Measurements from ENCODE around the gene FOXD2.

Gene FOXD2

DNA sequence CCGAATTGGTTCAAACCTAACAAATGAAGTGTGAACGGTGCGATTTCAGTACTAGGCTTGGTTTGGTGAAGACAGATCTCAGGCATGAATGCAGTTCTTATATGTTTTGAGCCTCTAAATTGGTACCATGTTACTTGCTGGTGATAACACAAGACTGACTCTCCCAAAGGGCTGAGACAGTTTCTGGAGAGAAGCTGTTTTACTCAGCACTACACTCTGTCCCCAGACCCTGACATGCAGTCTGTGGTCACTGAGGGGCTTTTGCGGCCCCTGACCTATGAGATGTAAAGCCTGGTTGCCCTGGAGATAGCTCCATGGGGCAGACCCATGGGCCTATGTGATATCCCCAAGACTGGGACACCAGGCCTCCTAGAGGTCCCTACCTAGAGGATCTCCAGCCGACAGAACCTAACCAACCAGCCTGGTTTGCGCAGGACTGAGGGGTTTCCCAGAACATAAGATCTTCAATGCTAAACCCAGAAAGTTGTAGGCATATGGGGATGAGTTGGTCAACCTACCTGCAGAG is 41.1 kb upstream of the FOXD2 start:
- H3K27me3 ChIP-seq (replicated peaks), result no peaks in the 10 kb centered on the region
- DNase-seq, result no peak

DNA sequence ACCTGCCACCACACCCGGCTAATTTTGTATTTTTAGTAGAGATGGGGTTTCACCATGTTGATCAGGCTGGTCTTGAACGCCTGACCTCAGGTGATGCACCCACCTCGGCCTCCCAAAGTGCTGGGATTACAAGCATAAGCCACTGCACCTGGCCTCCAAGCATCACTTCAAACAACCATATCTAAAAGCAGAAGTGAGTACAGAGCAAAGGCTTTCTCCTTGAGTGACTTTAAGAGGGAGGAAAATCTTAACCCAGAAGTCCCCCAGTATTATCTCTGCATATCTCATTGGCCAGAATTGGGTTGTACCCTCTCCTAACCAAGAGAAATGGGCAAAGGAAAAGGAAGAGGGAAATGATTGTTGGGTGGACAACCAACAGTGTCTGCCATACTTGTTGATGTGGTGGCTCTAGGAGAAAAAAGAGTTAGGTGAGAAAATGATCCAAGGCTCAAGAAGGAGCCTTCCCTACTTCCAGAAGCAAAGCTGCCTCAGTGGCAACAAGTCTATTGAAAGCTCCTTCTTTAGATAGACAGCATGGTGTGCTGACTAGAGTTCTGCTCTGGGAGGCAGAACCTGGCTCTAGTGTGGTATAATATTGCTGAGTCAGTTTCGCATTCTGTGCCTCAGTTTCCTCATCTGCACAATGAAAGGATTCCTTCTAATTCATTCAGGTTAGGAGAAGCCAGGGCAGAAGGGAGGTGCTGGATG is 38.6 kb upstream of the FOXD2 start:
- DNase-seq, result no peak
- no peak overlapping the region for H3K27ac ChIP-seq
- TF ChIP-seq, protein P1, sequence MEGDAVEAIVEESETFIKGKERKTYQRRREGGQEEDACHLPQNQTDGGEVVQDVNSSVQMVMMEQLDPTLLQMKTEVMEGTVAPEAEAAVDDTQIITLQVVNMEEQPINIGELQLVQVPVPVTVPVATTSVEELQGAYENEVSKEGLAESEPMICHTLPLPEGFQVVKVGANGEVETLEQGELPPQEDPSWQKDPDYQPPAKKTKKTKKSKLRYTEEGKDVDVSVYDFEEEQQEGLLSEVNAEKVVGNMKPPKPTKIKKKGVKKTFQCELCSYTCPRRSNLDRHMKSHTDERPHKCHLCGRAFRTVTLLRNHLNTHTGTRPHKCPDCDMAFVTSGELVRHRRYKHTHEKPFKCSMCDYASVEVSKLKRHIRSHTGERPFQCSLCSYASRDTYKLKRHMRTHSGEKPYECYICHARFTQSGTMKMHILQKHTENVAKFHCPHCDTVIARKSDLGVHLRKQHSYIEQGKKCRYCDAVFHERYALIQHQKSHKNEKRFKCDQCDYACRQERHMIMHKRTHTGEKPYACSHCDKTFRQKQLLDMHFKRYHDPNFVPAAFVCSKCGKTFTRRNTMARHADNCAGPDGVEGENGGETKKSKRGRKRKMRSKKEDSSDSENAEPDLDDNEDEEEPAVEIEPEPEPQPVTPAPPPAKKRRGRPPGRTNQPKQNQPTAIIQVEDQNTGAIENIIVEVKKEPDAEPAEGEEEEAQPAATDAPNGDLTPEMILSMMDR (IDR thresholded peaks at IDR 0.05; ENCODE audit: low read depth, low read length, missing control alignments), result no peak
- H3K4me3 ChIP-seq (ENCODE audit: low read depth, low read length), result no peak overlapping the region
- in situ Hi-C loops (cut with HindIII; ENCODE audit: low pct_ligation_motif_present, low sequenced_read_pairs), result no loop called here
- no peaks in the 10 kb centered on the region for H3K36me3 ChIP-seq (replicated peaks)
- no peaks in the 10 kb centered on the region for H3K27me3 ChIP-seq (replicated peaks)

More for the DNA sequence above, 41.1 kb upstream of the FOXD2 start:
- Histone ChIP-seq H3K27ac (no peak overlapping the region), H3K36me3 (replicated peaks) (no peaks in the 10 kb centered on the region), H3K4me3 (ENCODE audit: low read depth, low read length) (no peak overlapping the region)
- in situ Hi-C loops (cut with HindIII; ENCODE audit: low pct_ligation_motif_present, low sequenced_read_pairs), result no loop called here
- TF ChIP-seq, protein P1 (IDR thresholded peaks at IDR 0.05; ENCODE audit: low read depth, low read length, missing control alignments), result no peak

DNA sequence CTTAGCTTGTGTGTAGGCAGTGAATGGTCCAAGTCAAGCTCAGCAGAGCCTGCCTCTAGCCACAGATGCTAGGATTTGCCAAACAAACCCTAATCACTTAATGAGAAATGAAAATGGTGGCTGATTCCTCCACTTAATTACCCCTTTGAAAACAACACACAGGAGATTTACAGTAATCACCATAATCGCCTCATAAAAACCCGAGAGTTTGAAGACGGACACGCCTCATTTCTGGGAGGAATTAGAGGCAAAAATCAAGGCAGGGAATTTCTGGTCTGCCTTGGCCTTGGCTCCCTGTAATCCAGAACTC is 38.0 kb upstream of the FOXD2 start:
- H3K27me3 ChIP-seq (replicated peaks), result no peaks in the 10 kb centered on the region
- in situ Hi-C loops (cut with HindIII; ENCODE audit: low pct_ligation_motif_present, low sequenced_read_pairs), result no loop called here
- TF ChIP-seq, protein P1 (IDR thresholded peaks at IDR 0.05; ENCODE audit: low read depth, low read length, missing control alignments), result no peak

DNA sequence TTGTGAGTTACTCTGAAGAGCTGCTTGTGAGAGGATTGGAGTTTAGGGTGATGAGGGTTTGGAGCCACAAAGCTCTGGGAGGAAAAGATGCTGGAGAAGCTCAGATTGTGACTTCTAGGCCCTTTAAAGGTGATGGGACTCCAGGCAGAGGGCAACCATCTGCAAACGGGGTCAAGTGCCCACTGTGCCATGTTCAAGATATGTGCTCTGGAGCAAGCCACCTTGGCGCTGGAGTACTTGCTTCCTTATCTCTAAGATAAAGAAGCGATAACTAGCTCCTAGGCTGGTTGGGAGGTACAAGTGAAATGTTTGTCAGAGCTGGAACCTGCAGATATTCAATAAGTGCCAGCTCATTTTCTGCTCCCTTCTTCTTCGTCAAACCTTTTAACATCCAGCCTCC is 36.1 kb upstream of the FOXD2 start:
- no peak for DNase-seq
- in situ Hi-C loops (cut with HindIII; ENCODE audit: low pct_ligation_motif_present, low sequenced_read_pairs), result no loop called here
- no peaks in the 10 kb centered on the region for H3K36me3 ChIP-seq (replicated peaks)
- no peak overlapping the region for H3K4me3 ChIP-seq (ENCODE audit: low read depth, low read length)
- no peak overlapping the region for H3K27ac ChIP-seq
- H3K27me3 ChIP-seq (replicated peaks), result no peaks in the 10 kb centered on the region
- TF ChIP-seq, protein P1 (IDR thresholded peaks at IDR 0.05; ENCODE audit: low read depth, low read length, missing control alignments), result no peak

More for the DNA sequence above, 38.0 kb upstream of the FOXD2 start:
- Histone ChIP-seq H3K36me3 (replicated peaks) (no peaks in the 10 kb centered on the region), H3K4me3 (ENCODE audit: low read depth, low read length) (no peak overlapping the region), H3K27ac (no peak overlapping the region)
- DNase-seq, result no peak

DNA sequence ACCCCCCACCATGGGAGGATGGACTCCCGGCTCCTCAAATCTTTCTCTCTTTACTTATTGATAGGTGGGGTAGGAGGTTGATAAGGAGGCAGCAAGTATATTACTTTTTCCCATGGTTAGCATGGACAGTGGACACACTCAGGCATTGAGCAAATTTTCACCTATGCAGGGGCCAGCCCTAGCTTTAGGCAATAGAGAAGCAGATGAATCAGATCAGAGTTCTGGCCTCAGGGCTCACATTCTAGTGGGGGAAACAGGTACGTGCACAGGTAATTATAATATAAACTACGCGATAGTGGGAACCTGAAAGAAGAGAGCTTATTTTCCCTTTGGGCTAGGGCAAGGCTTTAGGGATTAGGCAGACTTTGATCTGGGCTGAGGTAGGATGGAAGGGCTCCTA is 35.3 kb upstream of the FOXD2 start:
- H3K36me3 ChIP-seq (replicated peaks), result no peaks in the 10 kb centered on the region
- TF ChIP-seq, protein P1 (IDR thresholded peaks at IDR 0.05; ENCODE audit: low read depth, low read length, missing control alignments), result no peak
- H3K27ac ChIP-seq, result no peak overlapping the region
- in situ Hi-C loops (cut with HindIII; ENCODE audit: low pct_ligation_motif_present, low sequenced_read_pairs), result no loop called here
- DNase-seq, result no peak
- H3K4me3 ChIP-seq (ENCODE audit: low read depth, low read length), result no peak overlapping the region
- no peaks in the 10 kb centered on the region for H3K27me3 ChIP-seq (replicated peaks)

Measured in brain microvascular endothelial cell (primary cell).